CD4-positive, alpha-beta T cell treated with Interleukin-17A for 4 hours (primary cell): ENCODE data around the gene ARMC9.
A peak's percentile ranks its signal among the peaks of the same experiment; 100 is the strongest.
"Not testable (repeated sequence)": the region's sequence is repeated elsewhere in the genome, so short reads cannot be mapped to it uniquely, and the experiment has no call there.

Experiments used
- DNase-seq: peaks from one replicate; pipeline ENCODE4 v3.0.0-alpha.2; 2020; ENCODE audit warnings: mixed read lengths

ARMC9 gene

GRCh38 chr2:231290321-231291015 is 92.0 kb downstream of the ARMC9 start:
- DNase-seq: no peak

GRCh38 chr2:231292472-231293134 is 94.2 kb downstream of the ARMC9 start:
- DNase-seq: no peak

GRCh38 chr2:231293163-231293562 is 94.7 kb downstream of the ARMC9 start:
- DNase-seq: no peak

GRCh38 chr2:231294116-231294515 is 95.7 kb downstream of the ARMC9 start:
- DNase-seq: no peak

GRCh38 chr2:231294571-231295362 is 96.3 kb downstream of the ARMC9 start:
- DNase-seq: no peak

- DNase-seq: no peak
Measured at GRCh38 chr2:231295363-231295655, 96.9 kb downstream of the ARMC9 start.

- DNase-seq: no peak
Measured at GRCh38 chr2:231296401-231296974, 98.1 kb downstream of the ARMC9 start.

- peak; percentile 24 for DNase-seq
Measured at GRCh38 chr2:231297108-231297908, 98.9 kb downstream of the ARMC9 start.

- no peak for DNase-seq
Measured at GRCh38 chr2:231298091-231298490, 99.7 kb downstream of the ARMC9 start.

GRCh38 chr2:231299267-231299666 is 100.8 kb downstream of the ARMC9 start:
- DNase-seq: no peak

GRCh38 chr2:231300020-231300721 is 101.7 kb downstream of the ARMC9 start:
- no peak for DNase-seq

GRCh38 chr2:231300722-231301076 is 102.3 kb downstream of the ARMC9 start:
- no peak for DNase-seq

GRCh38 chr2:231304259-231304658 is 105.8 kb downstream of the ARMC9 start:
- DNase-seq: not testable (repeated sequence)

- DNase-seq: no peak
Measured at GRCh38 chr2:231305221-231305620, 106.8 kb downstream of the ARMC9 start.

GRCh38 chr2:231306791-231307393 is 108.5 kb downstream of the ARMC9 start:
- DNase-seq: no peak

GRCh38 chr2:231308219-231308618 is 109.8 kb downstream of the ARMC9 start:
- DNase-seq: no peak

- no peak for DNase-seq
Measured at GRCh38 chr2:231308631-231309428, 110.4 kb downstream of the ARMC9 start.

GRCh38 chr2:231312066-231312465 is 113.6 kb downstream of the ARMC9 start:
- DNase-seq: no peak

- DNase-seq: no peak
Measured at GRCh38 chr2:231315896-231316295, 117.5 kb downstream of the ARMC9 start.

GRCh38 chr2:231317579-231317978 is 119.1 kb downstream of the ARMC9 start:
- DNase-seq: no peak

GRCh38 chr2:231318436-231318835 is 120.0 kb downstream of the ARMC9 start:
- no peak for DNase-seq
